Ishikawa (cell line): ENCODE results near the gene HOXD4.

Source experiments
- CEBPB ChIP-seq: IDR thresholded peaks from 2 replicates; pipeline ENCODE4 v1.6.1; 2012
- CREB1 ChIP-seq: IDR thresholded peaks from 2 replicates; pipeline ENCODE4 v1.6.1; 2012; ENCODE audit warnings: low read depth
- EGR1 ChIP-seq: IDR thresholded peaks from 2 replicates; pipeline ENCODE4 v1.6.1; 2012
- EP300 ChIP-seq: IDR thresholded peaks from 2 replicates; pipeline ENCODE4 v1.6.1; 2012; ENCODE audit warnings: borderline replicate concordance
- FOXM1 ChIP-seq: IDR thresholded peaks from 2 replicates; pipeline ENCODE4 v1.6.1; 2012; ENCODE audit warnings: low read depth, borderline replicate concordance
- NFIC ChIP-seq: IDR thresholded peaks from 2 replicates; pipeline ENCODE4 v1.6.1; 2012
- RAD21 ChIP-seq: IDR thresholded peaks from 2 replicates; pipeline ENCODE4 v1.6.1; 2012; ENCODE audit warnings: low read depth
- TAF1 ChIP-seq: IDR thresholded peaks from 2 replicates; pipeline ENCODE4 v1.6.1; 2012; ENCODE audit warnings: low read depth, mild to moderate bottlenecking
- TCF12 ChIP-seq: IDR thresholded peaks from 2 replicates; pipeline ENCODE4 v1.6.1; 2012; ENCODE audit warnings: low read depth
- TEAD4 ChIP-seq: IDR thresholded peaks from 2 replicates; pipeline ENCODE4 v1.6.1; 2012
- YY1 ChIP-seq: IDR thresholded peaks from 2 replicates; pipeline ENCODE4 v1.6.1; 2012; ENCODE audit warnings: low read depth
- ZBTB7A ChIP-seq: IDR thresholded peaks from 2 replicates; pipeline ENCODE4 v1.6.1; 2012; ENCODE audit warnings: low read depth
- TF ChIP-seq, protein P1 (sequence below): IDR thresholded peaks from 2 replicates; pipeline ENCODE4 v1.6.1; 2012
- TF ChIP-seq, protein P2 (sequence below): IDR thresholded peaks from 2 replicates; pipeline ENCODE4 v1.6.1; 2012
- TF ChIP-seq, protein P3 (sequence below): IDR thresholded peaks from 2 replicates; pipeline ENCODE4 v1.6.1; 2012; ENCODE audit warnings: low read depth, mild to moderate bottlenecking

The HOXD4 gene

GRCh38 chr2:176181551-176181950 is 30.2 kb downstream of the HOXD4 start:
- TF ChIP-seq NFIC, result no peak
- TF ChIP-seq CREB1, result no peak

GRCh38 chr2:176182671-176183070 is 31.3 kb downstream of the HOXD4 start:
- TF ChIP-seq FOXM1, result no peak
- TF ChIP-seq, protein P1, sequence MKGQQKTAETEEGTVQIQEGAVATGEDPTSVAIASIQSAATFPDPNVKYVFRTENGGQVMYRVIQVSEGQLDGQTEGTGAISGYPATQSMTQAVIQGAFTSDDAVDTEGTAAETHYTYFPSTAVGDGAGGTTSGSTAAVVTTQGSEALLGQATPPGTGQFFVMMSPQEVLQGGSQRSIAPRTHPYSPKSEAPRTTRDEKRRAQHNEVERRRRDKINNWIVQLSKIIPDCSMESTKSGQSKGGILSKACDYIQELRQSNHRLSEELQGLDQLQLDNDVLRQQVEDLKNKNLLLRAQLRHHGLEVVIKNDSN, result no peak

DNA sequence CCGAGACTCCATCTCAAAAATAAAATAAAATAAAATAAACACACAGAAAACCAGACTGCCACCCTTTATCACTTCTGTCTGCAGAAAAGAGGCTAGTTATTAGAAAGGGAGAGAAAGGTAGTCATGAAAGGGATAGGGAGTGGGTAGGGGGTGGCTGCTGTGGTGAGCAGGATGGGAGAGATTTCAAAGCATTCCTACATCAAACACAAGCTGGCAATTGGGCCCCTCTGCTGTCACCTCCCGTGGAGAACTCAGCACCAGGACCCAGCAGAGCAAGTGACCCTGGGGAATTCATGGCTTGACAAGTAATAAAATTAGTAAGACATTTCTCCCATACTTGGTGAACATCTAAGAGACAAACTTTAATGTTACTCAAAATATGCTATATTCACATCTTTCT is 33.4 kb downstream of the HOXD4 start:
- TF ChIP-seq FOXM1 (no peak), EGR1 (no peak), YY1 (no peak), EP300 (no peak), TCF12 (no peak), CREB1 (no peak), TAF1 (no peak), CEBPB (no peak), ZBTB7A (no peak), RAD21 (no peak), NFIC (no peak)
- TF ChIP-seq, protein P2, sequence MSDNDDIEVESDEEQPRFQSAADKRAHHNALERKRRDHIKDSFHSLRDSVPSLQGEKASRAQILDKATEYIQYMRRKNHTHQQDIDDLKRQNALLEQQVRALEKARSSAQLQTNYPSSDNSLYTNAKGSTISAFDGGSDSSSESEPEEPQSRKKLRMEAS, result no peak
- TF ChIP-seq, protein P3, sequence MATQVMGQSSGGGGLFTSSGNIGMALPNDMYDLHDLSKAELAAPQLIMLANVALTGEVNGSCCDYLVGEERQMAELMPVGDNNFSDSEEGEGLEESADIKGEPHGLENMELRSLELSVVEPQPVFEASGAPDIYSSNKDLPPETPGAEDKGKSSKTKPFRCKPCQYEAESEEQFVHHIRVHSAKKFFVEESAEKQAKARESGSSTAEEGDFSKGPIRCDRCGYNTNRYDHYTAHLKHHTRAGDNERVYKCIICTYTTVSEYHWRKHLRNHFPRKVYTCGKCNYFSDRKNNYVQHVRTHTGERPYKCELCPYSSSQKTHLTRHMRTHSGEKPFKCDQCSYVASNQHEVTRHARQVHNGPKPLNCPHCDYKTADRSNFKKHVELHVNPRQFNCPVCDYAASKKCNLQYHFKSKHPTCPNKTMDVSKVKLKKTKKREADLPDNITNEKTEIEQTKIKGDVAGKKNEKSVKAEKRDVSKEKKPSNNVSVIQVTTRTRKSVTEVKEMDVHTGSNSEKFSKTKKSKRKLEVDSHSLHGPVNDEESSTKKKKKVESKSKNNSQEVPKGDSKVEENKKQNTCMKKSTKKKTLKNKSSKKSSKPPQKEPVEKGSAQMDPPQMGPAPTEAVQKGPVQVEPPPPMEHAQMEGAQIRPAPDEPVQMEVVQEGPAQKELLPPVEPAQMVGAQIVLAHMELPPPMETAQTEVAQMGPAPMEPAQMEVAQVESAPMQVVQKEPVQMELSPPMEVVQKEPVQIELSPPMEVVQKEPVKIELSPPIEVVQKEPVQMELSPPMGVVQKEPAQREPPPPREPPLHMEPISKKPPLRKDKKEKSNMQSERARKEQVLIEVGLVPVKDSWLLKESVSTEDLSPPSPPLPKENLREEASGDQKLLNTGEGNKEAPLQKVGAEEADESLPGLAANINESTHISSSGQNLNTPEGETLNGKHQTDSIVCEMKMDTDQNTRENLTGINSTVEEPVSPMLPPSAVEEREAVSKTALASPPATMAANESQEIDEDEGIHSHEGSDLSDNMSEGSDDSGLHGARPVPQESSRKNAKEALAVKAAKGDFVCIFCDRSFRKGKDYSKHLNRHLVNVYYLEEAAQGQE, result no peak
- TF ChIP-seq, protein P1, result no peak

- TF ChIP-seq EP300, result no peak
- no peak for TF ChIP-seq TEAD4
- no peak for TF ChIP-seq ZBTB7A
- TF ChIP-seq, protein P2, result no peak
- TF ChIP-seq RAD21, result no peak
- TF ChIP-seq NFIC, result no peak
- no peak for TF ChIP-seq CEBPB
- TF ChIP-seq CREB1, result no peak
- TF ChIP-seq, protein P3, result no peak
Measured at GRCh38 chr2:176186024-176186423, 34.7 kb downstream of the HOXD4 start.

DNA sequence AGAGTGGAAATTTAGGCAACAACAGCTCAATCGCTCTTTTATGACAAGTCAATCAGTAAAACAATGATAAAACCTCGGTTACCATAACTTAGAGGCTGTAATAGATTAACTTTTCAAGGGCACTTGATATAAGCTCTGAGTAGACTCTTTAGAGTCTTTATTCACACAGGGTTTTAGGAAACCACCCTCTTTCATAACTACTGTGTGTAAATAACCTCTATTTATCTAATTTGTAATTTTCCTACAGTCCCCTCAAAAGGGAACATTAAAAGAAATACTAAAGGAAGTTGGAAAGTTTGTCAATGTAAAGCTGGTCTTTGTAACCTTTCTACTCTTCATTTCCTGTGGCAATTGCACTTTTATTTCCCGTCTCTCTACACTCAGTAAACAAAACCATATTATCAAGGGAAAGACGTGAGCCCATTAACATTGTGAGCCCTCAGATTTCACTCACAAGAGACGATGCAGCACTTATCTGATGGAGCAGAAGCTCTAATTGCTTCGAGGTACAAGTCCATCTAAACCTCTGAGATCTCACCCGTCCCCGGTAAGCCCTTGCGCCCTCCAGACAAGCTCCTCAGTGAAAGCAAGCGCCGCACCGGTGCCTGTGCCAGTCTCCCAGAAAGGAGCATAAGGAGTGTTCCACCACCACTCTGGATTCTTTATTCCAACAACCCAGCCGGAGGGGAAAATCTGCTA is 36.0 kb downstream of the HOXD4 start:
- TF ChIP-seq RAD21 (no peak), CEBPB (no peak), TCF12 (no peak), YY1 (no peak), TEAD4 (no peak)

GRCh38 chr2:176187899-176188773 is 36.8 kb downstream of the HOXD4 start, which contains the start of gene HOXD1:
Gene HOXD1, plus strand, starts transcription at chr2:176188668. Its CDS starts 134 bp downstream, at chr2:176188802.
- TF ChIP-seq NFIC (0 out of 2 replicates have a peak, but pooled peaks have one; percentile 10), EGR1 (peak; percentile 26; the same call in 1 of the 2 replicates), CEBPB (no peak), TAF1 (peak; percentile 36; the same call in 1 of the 2 replicates), ZBTB7A (no peak), TCF12 (no peak), FOXM1 (no peak), TEAD4 (no peak), RAD21 (no peak), EP300 (no peak), CREB1 (no peak), YY1 (0 out of 2 replicates have a peak, but pooled peaks have one; percentile 10)
- TF ChIP-seq, protein P3, result no peak
- TF ChIP-seq, protein P1, result peak; percentile 97
- TF ChIP-seq, protein P2, result peak; percentile 77
